Occipital lobe (tissue), 2 donors: Measurements from ENCODE around the gene THTPA. TPM values are rescaled to one million over a fixed set of nuclear protein-coding genes. Genes with fewer than 3 reads are reported as not detected.

Experiments used
- DNase-seq: peaks from one replicate; lab custom pipeline; 2025; lab: John Stamatoyannopoulos, UW
- total RNA-seq: library from RNA; depleted of rRNA; stranded (reverse); fragments of >200 nt; gene quantifications from one replicate; pipeline ENCODE4 v1.2.3, GENCODE V29; 2014

Gene THTPA
- total RNA-seq, 1 donor from 2014 or later: 6.9 TPM

GRCh38 chr14:23567186-23568020, 11.3 kb downstream of the THTPA start, which contains the start of gene AP1G2:
Gene AP1G2, minus strand, starts transcription at chr14:23567791. Its CDS starts 477 bp downstream, at chr14:23567314.
- no peak for DNase-seq

GRCh38 chr14:23568021-23568599, 12.0 kb downstream of the THTPA start:
- no peak for DNase-seq

- DNase-seq: no peak
Measured at GRCh38 chr14:23568600-23569331, 12.7 kb downstream of the THTPA start.

GRCh38 chr14:23569443-23570151, 13.5 kb downstream of the THTPA start:
- DNase-seq: peak; percentile 79

GRCh38 chr14:23570806-23571483, 14.9 kb downstream of the THTPA start:
- no peak for DNase-seq

DNA sequence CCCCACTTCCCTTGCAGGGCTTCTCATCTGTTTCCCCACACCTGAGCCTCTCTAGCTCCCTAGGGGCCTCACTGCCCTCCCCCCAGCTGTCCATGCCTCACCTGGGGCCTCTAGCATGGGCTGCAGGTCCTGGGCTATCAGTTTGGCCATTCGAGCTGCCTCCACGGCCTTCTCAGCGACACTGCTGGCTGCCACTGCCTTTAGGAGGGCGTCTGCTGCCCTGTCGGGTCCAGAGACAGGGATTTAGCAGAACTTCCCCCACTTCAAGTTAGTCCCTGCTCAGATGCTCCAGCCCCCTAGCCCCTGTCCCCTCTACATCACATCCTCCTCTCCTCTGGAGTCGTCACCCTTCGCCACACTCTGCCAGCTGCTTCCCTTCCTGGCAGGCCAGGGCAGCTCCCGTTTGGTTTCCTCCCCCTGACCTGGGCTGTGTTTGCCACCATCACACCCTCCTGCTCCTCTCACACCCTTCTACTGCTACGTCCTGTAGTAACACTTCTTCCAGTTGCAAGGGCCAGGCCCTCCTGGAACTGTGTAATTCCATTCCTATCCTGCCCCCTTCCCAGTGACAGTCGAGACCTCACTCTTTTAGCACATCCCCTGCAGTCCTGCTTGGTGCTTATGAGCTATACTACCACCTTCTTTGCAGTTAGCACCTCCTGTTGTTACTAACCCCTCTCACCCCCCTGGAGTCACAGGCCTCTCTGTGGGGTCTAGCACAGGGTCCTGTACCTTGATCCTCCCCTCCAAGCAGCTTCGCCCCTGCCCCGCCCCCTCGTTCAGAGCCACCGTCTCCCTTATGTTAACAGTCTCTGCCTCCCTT, 15.8 kb downstream of the THTPA start:
- DNase-seq: no peak

GRCh38 chr14:23572524-23572828, 16.4 kb downstream of the THTPA start:
- no peak for DNase-seq

DNA sequence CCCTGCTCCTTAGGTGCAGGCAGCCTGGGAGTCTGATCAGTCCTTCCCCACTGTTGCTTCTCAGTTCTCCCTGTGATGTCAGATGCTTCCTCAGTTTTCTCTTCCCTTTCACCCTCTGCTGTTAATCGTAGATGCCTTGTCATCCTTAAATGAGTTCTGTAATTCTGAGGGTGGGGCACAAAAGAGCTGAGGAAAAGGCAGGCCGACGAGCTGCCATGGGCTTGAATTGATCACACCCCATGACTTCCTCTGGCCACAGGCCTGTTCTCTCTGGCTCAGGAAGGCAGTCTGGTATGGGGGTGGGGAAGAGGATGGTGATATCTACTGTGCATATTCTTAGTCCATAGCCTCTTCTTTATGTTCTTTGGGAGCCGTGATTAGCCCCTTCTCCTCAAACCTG, 16.8 kb downstream of the THTPA start:
- no peak for DNase-seq

DNA sequence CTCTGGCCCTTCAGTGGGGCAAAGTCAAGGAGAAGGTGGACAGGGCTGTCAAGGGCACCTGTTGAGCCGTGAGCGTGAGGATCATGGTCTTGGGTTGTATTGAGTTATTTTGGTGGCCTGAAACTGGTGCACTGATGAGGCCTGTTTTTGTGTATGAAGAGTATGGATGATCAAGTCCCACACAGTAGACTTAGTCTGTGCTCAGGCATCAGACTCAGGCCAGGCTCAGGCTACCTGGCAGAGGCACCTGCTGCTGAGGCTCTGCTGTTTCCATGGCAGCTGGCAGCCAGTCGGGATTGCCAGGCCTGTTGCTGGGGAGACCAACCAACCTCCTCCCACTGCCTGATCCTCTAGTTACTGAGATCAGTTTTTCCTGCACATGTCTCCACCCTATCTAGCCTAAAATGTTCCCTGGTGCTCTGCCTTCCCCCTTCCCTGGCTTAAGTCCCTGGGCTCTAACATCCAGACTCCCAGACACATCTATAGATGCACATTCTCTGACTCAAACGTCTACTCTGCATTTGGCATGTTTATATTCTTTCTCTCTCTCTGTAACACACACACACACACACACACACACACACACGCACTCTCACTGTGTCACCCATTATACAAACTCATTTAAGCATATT, 17.4 kb downstream of the THTPA start:
- DNase-seq: peak; percentile 53

GRCh38 chr14:23577004-23577681, 21.1 kb downstream of the THTPA start:
- DNase-seq: peak; percentile 45

GRCh38 chr14:23577710-23578392, 21.8 kb downstream of the THTPA start:
- DNase-seq: no peak

- peak; percentile 74 for DNase-seq
Measured at GRCh38 chr14:23578560-23579310, 22.7 kb downstream of the THTPA start, which contains the start of gene JPH4. Gene JPH4, minus strand, starts transcription at chr14:23578790. Its CDS starts 1,337 bp downstream, at chr14:23577453.

DNA sequence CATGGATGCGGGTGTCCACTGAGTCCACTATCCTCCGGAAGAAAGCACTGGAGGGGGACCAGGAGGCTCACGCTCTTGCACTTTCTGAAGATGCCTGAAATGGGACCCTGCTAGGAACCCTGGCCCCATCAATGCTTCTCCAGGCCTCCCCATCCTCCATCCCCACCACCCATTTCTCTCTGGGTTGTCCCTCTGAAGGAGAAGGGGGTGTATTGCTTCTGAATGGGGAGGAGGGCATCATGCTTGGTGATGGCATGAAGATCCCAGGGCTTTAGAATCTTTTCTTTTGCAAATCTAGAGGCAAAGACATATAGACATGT, 23.2 kb downstream of the THTPA start:
- DNase-seq: no peak

- no peak for DNase-seq
Measured at GRCh38 chr14:23579739-23580138, 23.7 kb downstream of the THTPA start.

DNA sequence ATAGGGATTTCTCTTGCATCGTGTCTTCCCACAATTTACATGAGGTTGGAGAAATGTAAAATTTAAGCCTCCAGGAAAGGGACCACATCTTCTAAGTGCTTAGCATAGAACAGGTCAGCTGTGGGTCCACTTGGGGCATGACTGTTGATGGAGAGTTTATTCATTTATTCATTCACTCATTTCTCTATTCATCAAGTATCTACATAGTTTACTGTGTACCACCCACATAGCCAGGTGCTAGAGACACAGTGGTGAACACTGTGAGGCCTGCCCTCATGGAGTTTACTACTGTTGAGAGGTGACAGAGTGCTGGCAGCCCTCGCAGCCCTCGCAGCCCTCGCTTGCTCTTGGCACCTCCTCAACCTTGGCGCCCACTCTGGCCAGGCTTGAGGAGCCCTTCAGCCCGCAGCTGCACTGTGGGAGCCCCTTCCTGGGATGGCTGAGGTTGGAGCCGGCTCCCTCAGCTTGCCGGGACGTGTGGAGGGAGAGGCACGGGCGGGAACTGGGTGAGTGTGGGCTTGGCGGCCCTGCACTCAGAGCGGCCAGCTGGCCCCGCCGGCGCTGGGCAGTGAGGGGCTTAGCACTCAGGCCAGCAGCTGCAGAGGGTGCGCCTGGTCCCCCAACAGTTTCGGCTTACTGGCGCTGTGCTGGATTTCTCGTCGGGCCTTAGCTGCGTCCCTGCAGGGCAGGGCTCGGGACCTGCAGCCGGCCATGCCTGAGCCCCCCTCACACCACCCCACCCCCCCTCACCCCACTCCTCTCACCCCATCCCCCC, 24.3 kb downstream of the THTPA start:
- no peak for DNase-seq

- DNase-seq: no peak
Measured at GRCh38 chr14:23580948-23581281, 24.8 kb downstream of the THTPA start.
